NCI-H345 (cell line): ENCODE results near the gene KIAA0232.
"Not testable (repeated sequence)": the region's sequence is repeated elsewhere in the genome, so short reads cannot be mapped to it uniquely, and the experiment has no call there.

Experiments used
- DNase-seq: peaks from one replicate; lab custom pipeline; 2025; lab: John Stamatoyannopoulos, UW

KIAA0232 gene

DNA sequence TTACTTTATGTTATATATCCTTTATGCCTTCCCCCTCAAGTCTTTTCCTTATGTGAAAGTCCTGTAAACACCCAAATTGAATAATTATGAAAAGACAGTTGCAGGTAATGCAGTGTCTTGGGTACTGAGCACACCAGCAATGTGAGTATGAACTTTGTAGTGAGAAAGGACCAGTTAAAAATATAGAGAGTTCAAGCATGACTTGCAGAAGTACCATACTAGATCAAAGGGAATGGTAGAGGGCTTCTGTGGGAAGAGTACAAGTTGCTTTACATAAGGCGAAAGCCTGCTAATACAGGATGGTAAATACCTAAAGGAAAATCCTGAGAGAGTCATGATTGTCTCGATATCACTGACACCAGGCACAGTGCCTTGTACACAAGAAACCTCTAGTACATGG, 25.7 kb downstream of the KIAA0232 start:
- no peak for DNase-seq

DNA sequence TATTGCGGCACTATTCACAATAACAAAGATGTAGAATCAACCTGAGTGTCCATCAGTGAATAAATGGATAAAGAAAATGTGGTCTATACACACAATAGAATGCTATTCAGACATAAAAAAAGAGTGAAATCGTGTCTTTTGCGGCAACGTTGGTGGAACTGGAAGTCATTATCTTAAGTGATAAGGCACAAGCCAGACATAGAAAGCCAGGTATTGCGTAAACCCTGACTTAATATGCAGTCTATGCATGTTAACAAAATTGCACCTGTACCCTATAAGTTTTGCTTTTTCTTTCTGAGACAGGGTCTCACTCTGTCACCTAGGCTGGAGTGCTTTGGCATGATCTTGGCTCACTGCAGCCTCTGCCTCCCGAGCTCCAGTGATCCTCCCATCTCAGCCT, 28.6 kb downstream of the KIAA0232 start:
- no peak for DNase-seq

DNA sequence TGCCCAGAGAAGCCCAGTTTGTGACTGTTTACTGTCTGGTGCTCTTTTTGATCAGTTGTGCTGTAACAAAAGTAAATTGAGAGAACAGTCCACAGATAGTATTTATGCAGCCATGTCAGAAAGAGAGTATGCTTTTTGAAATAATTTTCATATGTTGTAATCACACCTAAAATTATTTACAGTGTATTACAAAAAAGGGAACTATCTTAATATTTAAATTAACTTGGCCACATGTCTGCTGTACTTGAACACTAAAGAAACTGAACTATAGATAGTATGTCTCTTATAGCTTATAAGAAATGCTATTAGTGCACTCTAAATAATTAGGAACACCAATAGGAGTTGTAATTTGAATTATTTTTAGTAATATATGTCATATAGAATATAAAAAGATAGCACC, 30.2 kb downstream of the KIAA0232 start:
- DNase-seq: no peak

DNA sequence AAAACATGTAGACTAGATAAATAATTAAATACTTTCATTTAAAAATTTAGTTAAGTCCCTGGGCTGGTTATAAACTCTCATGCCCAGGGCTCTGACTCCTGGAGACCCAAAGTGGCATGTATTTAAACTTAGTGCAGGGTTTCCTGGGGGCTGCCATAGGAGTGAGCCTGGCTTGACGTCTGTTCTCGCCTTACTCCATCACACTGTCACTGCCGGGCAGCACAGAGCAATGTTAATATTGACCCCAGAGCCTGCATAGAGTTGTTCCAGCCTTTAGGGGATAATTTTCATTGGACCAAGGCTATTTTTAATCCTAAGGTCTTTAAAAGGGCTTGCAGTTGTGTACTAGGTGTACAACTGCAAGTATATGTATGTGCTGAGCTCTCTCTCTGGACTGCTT, 31.2 kb downstream of the KIAA0232 start:
- DNase-seq: no peak

DNA sequence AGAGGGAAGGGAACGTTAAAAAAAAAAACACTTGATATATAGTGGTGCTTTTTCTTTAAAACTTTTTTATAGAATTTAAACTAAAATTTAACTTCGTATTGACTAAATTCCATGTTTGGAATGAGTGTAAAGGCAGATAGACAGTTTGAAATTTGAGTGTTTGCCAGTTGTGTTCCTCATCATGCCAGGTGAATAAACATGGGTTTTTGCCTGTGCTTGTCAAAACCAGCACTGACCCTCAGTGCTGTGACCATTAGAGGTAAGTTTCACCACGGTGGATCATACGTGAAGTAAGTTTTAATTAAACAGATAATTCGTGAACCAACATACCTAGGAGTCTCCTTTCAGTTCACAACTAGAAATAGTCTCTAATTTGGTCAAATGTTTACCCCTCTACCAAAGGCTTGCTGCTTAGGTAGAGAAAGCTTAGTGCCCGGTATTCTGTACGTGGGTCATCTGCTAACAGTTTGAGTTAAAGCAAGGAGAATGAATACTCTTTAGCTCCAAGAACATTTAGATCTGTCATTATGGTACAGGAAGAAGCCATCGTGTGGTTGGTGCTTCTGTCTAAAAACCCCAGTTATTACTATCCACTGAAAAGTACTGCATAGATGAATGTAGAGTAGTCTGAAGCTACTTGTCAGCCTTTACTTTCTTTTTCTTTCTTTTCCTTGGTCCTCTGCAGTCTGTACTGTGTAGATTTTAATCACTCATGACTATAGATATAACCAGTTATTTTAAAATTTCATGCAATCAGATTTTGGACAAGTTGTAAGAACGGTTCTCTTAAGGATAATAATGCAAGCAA, 32.7 kb downstream of the KIAA0232 start:
- no peak for DNase-seq

DNA sequence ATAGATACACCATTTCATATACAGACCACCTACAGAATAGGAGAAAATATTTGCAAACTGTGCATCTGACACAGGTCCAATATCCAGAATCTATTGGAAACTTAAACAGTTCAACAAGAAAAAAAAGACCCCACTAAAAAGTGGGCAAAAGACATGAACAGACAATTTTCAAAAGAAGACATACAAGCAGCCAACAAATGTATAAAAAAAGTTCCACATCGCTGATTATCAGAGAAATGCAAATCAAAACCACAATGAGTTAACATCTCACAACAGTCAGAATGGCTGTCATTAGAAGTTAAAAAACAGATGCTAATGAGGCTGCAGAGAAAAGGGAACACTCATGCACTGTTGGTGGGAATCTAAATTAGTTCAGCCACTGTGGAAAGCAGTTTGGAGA, 36.8 kb downstream of the KIAA0232 start:
- DNase-seq: no peak

DNA sequence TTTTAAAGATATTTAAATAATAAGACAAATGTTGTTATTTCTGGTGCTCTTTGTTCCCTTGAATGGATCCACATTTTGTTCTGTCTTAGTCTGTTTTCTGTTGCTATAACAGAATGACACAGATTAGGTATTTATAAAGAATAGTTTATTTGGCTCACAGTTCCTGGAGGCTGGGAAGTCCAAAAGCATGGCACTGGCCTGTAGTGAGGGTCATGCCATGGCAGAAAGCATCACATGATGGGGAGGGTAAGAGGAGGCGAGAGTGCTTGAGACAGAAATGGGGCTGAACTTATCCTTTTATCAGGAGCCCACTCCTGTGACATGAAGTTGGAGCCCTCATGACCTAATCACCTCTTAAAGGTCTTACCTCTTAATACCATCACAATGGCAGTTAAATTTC, 38.2 kb downstream of the KIAA0232 start:
- DNase-seq: no peak

DNA sequence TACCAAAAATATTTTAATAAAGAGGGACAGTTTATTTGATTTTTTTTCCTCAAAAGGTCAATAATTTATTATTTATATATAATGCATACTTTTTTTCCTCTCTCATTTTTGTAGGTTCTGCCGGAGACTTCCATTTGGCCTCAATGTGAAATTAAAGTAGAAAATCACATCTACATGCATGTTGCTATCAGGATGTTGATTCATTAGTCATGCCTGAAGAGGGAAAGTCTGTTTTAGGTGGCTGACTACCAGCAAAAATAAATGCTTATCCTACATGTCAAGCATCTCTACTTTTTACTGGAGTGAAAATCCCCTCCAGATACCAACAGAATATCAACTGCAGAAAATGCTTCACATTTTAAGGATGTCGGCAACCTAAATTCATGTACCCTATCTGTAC, 41.5 kb downstream of the KIAA0232 start:
- DNase-seq: no peak

DNA sequence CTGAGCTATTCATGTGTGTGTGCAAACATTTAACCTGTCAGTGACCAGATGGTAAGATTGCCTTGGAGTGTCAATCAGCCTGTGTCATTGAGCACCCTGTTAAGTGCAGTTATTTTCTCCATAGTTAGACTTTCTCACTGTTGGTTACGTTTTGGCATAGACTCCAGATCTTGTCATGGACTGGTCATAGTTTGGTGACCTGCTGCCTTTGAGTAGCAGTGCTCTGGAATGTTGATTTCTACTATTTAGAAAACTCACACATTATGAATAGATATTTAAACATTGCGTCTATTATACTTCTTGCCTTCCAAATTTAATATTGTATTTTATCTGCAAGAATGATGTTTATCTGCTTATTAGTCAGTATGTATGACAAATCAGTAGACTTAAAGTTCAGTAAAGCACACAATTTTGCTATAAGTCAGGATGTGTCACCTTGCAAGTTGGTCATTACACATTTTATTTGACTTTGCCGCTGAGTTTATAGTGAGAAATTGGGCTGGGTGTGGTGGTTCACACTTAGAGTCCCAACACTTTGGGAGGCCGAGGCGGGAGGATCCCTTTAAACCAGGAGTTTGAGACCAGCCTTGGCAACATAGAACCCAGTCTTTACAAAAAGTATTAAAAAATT, 42.4 kb downstream of the KIAA0232 start:
- DNase-seq: no peak

DNA sequence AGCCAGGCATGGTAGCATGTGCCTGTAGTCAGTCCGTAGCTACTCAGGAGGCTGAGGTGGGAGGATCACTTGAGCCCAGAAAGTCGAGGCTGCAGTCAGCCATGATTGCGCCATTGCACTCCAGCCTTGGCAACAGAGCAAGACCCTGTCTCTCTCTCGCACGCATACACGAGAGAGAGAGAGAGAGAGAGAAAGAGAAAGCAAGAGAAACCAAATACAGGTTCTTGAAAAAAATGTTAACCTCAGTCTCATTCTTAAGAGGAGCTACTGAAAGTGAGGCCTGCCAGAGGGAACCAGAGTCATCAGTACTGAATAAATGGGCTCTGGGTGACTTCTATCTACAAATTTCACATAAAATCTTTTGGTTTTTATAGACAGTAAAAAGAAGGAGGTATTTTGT, 42.9 kb downstream of the KIAA0232 start:
- DNase-seq: no peak

DNA sequence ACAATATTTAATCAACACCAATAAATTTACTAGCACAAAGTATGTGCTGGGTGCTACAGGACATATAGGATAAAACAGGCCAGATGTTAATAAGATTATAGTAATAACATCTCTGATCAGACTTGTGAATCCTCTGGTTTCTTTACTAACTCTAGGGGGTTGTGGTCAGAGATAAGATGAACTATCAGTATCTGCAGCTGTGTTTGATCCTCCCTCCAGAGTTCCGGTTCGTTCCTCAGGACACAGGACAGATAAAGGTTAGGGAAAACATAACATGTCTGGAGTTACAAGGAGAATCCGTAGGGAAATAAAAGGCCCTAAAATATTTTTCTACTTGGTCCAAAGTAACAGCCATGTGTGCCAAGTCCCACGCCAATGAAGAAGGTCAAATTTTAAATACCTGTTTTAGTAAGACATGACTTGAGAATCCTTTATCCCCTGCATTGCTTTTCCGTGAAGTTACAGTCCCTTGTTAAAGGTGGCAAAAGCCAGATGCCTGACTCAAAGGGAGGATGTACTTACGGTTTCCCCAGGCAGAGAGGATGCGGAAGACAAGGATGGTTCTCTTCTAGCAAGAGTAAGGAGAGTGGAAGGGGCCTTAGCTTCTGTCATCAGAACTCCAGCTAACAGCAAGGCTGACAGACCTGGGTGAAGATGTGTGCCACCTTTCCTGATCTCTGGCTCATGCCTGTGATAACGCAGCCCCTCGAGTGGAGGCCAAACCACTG, 44.4 kb downstream of the KIAA0232 start:
- no peak for DNase-seq

DNA sequence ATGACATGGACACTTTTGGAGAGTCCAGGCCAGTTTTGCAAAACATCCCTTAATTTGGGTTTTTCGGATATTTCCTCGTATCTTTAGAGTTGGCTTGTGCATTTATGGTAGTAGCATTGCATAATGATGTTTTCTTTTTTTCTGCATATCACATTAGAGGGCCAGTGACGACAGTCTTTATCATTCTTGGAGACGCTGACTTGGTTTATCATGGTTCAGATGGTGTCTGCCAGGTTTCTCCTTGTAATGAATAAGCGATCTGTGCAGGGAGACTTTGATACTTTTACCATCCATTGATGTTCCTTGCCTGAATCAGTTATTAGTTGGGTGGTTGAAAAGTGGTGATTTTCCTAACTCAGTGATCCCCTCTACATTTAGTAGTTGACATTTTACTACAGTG, 46.6 kb downstream of the KIAA0232 start:
- DNase-seq: no peak

DNA sequence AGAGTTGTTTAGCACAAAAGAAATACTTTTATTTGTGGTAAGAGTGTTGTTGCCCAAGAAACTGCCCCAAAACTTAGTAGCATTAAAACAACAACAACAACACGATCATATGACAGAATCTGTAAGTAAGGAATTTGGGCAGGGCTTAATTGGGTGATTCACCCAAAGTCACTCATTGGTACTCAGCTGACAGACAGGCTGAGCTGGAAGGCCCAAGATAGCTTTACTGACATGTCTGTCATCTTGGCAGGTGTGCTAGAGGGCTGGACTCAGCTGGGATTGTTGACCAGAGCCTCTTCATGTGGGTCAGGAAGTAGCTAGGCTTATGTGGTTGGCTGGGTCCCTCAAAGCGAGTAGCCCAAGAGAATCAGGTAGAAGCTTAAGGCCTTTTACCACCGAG, 52.3 kb downstream of the KIAA0232 start:
- DNase-seq: no peak

DNA sequence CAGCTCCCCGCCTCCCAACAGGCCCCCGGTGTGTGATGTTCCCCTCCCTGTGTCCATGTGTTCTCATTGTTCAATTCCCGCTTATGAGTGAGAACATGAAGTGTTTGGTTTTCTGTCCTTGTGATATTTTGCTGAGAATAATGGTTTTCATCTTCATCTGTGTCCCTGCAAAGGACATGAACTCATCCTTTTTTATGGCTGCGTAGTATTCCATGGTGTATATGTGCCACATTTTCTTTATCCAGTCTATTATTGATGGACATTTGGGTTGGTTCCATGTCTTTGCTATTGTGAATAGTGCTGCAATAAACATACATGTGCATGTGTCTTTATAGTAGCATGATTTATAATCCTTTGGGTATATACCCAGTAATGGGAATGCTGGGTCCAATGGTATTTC, 53.1 kb downstream of the KIAA0232 start:
- DNase-seq: not testable (repeated sequence)

DNA sequence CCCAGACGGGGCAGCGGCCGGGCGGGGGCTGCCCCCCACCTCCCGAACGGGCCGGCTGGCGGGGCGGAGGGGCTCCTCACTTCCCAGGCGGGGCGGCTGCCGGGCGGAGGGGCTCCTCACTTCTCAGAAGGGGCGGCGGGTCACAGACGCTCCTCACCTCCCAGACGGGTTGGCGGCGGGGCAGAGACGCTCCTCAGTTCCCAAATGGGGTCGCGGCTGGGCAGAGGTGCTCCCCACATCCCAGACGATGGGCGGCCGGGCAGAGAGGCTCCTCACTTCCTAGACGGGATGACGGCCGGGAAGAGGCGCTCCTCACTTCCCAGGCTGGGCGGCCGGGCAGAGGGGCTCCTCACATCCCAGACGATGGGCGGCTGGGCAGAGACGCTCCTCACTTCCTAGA, 54.6 kb downstream of the KIAA0232 start:
- not testable (repeated sequence) for DNase-seq

DNA sequence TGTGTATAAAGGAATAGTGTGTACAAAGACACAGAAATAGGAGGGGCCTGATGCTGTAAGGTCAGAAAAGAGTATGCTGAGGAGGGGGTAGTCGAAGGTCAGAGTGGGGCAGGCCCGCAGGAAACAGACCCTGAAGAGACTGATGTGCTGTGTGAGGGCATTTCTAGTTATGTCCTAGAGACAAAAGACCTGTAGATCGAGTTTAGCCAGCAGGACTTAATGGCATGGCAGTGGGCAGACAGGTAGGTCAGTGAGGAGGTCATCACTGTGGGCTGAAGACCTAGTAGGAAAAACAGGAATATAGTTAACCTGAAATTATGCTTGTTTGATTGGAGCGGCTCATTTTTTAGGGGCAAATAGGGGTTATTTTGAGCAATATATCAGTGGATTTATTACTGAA, 57.1 kb downstream of the KIAA0232 start:
- DNase-seq: no peak

DNA sequence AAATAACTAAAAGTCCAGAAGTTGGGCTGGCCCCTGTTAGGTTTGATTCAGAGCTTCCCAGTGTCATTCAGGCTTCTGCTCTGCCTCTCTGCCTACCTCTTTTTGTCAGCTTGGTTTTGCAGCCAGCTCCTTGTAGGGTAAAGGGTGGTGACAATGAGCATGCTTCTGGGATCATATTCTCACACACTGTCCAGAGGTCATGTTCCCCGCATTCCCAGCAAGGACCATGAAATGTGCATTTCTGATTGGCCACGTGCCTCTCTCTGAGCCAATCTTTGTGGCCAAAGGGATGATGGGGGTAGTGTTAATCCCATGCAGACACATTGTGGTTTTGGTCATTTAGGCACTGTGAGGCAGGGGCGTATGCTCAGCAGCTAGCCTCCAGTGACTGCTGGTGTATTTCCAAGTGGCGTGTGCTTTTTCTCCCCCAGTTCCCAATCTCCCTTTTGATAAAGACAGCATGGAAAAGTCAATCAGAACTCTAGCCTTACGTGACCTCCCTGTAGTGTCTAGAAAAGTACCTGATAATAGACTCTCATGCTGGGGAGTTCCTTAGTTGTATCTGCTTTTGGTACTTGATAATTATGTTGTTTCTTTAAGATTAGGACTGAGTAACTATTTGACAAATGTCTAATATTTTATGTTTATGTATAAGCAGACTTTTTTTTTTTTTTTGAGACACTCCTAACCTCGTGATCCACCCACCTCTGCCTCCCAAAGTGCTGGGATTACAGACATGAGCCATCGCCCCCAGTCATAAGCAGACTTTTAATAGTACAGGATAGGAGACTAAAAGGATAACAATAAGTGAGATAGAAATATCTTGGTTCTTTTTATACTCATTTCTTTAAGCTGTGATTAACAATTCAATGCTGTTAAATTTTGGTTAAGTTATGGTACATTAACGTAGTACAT, 57.8 kb downstream of the KIAA0232 start:
- no peak for DNase-seq

DNA sequence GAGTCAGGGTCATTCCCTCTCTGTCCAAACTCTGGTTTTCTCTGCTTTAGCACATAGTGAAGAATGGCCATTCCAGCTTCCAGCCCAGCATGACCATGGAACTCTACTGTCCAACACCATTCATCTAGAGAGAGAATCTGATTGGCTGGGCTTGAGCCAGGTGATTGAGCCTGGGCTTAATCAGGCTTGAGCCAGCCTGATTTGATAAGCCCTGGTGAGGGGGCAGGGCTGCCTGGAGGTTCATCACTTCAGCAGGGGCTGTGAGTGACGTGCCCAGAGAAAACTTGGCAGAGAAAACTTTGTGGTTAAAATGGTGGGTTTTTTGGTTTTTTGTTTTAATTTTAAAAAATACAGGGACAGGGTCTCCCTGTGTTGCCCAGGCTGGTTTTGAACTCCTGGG, 62.5 kb downstream of the KIAA0232 start:
- no peak for DNase-seq

DNA sequence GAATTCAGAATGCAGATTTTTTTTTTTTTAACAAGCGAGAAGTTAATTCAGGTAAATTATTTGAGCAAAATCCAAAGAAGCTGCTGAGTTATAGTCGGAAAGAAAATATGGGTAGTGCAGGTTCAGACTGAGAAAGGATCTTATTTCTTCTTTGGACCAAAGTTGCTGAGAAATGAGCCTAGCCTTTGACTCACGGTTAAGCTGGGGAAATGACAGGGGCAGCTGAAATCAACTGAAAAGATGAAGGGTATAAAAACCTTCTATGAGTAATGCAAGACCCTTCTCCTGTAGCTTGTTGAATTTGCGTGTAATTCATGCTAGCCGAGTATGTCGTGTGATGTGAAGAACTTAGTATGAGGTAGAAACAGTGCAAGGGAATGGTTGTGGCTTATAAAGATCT, 63.0 kb downstream of the KIAA0232 start:
- DNase-seq: no peak

DNA sequence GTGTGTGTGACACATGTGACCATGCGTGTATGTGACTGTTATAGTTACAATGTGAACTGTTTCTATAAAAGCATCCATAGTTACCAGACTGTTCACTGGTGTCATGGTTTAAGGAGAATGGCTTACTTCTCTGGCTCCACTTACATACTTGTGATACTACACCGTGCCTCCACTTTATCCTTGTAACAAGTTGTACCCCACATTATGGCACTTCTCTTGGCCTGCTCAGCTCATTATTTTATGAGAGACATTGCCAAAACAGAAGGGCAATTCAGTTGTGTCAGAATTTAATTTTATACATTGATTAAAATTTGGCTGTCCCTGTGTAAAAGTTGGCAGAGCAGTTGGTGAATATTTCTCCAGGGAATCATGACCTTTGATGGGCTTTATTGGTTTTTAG, 64.7 kb downstream of the KIAA0232 start:
- DNase-seq: no peak

DNA sequence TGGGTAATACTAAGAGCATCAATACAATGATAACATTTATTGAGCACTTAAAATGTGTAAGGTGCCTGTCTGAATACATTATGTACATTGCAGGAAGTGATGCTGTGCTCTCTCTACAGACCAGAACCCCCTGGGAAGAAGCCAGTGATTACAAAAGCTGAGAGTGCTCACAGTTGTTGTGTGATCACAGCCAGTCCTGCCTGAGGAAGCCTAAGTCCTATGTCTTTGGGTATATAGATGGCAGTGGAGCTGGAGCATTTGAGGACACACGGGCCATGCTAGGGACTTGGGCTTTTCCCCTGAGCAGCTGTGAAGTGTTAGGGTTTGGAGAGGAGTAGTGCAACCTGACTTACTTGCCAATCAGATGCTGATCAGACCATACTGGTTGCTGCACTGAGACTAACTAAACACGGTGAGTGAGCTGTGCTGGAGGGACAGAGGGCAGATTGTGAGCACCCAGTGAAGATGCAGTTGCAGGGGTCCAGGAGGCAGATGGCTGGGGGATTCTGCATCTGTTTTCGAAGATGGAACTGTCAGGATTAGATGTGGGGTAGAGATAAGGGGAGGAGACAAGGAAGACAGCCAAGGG, 66.3 kb downstream of the KIAA0232 start:
- no peak for DNase-seq

DNA sequence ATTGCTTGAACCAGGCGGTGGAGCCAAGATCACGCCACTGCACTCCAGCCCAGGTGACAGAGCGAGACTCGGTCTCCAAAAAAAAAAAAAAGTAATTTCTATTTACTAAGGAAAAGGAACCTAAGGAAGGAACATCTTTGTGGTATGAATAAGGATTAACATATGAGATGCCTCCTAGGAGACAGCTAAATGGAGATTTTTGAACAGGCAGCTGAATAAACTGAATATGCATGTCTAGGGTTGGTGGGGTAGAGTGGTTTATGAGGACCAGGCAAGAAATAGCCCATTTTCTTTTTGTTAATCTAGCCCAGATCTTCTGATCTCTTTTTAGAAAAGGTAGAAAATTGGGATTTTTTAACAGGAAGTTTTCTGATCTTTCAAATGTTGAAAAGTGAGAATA, 67.2 kb downstream of the KIAA0232 start:
- DNase-seq: no peak
